ENCODE measurements around the gene LYPD6B. TPM values are rescaled to one million over a fixed set of nuclear protein-coding genes. Genes with fewer than 3 reads are reported as not detected.

LYPD6B gene
- total RNA-seq, 2 experiments from 2014 or later, result not detected

DNA sequence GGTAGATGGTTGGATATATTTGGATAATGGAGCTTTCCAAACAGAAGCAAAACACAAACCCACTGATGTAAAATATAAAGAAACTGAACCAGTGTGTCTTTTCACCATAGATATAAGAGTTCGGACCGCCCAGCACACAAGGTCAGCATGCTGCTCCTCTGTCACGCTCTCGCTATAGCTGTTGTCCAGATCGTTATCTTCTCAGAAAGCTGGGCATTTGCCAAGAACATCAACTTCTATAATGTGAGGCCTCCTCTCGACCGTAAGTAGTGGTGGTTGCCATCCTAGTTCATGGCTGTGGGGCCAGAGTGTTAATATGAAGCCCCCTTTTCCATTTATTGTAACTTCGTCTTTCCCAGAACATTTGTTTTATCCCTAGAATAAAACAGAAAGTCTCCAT is 166.6 kb downstream of the LYPD6B start:
- Mint-ChIP-seq H3K9me3 (no peaks in the 10 kb centered on the region), H3K27ac (no peak overlapping the region), H3K4me1 (ENCODE audit: low read depth) (no peaks in the 10 kb centered on the region), H3K4me3 (no peak overlapping the region), H3K27me3 (peaks cover 2% of the 10 kb centered on the region), H3K36me3 (ENCODE audit: low read depth) (no peaks in the 10 kb centered on the region)
- TF ChIP-seq, protein P1, sequence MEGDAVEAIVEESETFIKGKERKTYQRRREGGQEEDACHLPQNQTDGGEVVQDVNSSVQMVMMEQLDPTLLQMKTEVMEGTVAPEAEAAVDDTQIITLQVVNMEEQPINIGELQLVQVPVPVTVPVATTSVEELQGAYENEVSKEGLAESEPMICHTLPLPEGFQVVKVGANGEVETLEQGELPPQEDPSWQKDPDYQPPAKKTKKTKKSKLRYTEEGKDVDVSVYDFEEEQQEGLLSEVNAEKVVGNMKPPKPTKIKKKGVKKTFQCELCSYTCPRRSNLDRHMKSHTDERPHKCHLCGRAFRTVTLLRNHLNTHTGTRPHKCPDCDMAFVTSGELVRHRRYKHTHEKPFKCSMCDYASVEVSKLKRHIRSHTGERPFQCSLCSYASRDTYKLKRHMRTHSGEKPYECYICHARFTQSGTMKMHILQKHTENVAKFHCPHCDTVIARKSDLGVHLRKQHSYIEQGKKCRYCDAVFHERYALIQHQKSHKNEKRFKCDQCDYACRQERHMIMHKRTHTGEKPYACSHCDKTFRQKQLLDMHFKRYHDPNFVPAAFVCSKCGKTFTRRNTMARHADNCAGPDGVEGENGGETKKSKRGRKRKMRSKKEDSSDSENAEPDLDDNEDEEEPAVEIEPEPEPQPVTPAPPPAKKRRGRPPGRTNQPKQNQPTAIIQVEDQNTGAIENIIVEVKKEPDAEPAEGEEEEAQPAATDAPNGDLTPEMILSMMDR (IDR thresholded peaks at IDR 0.05), result no peak
- no peak for ATAC-seq
- ChIA-PET CTCF (no interaction called here), POLR2A (no interaction called here)
- intact Hi-C loops (cut with micrococcal nuclease), result no loop called here
- no peak for DNase-seq

DNA sequence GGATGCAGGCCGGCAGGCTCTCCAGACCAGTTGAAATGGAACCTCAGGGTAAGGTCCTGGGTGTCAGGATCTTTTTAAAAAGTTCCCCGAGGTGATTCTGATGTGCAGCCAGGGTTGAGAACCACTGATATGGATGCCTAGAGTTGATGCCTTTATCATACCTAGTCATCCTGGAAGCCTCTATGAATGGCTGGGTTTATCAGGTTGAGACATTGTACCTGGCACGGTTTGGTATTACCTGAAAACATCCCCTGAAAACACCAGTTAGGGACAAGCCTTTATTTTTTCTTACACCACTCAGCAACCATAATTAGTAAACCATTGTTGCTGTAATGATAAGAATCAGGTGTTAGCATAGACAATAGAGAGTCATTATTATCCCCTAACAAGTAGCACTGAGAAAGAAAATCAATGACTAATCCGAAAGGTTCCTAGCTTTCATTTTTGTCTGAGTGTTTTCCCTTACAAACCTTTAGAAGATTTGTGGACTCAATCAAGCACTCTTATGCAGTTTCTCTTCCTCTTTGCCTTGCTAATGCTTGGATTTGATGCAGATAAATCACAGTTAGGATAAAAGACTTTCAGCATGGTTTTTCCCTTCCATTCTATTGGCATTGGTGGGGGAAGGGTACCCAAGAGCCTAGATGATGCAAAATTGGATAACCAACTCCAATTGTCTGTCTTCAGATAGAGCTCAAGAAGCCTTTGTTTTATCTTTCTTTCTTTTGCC is 175.4 kb downstream of the LYPD6B start:
- ChIA-PET POLR2A (no interaction called here), CTCF (interaction anchor here (0.9 kb wide), 1 partner anchor 173 kb away, joined by 3 read pairs; no protein-coding TSS in a partner anchor)
- Mint-ChIP-seq H3K27ac (no peak overlapping the region), H3K9me3 (no peaks in the 10 kb centered on the region), H3K4me1 (ENCODE audit: low read depth) (no peaks in the 10 kb centered on the region), H3K36me3 (ENCODE audit: low read depth) (no peaks in the 10 kb centered on the region), H3K27me3 (peaks cover 6% of the 10 kb centered on the region), H3K4me3 (no peak overlapping the region)
- TF ChIP-seq, protein P1 (IDR thresholded peaks at IDR 0.05), result no peak
- no peak for DNase-seq
- intact Hi-C loops (cut with micrococcal nuclease), result no loop called here
- ATAC-seq, result no peak

DNA sequence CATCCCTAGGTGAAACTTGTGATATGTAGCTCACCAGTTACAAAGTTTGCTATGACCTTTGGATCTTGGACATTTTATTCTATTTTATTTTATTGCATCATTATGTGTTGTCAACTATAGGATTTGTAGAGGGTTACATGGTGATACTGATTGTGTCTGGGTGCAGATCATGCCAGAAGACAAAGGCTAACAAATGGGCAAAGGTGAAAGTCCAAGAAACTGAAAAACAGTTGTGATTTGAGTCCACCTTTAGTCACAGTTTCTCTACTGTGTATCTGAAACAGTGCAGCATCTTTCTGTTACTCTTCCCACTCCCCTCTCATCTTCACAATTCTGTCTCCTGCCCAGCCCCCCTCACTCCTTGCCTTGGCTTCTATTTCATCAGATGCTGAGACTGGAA is 180.0 kb downstream of the LYPD6B start:
- Mint-ChIP-seq H3K36me3 (ENCODE audit: low read depth) (no peaks in the 10 kb centered on the region), H3K4me1 (ENCODE audit: low read depth) (no peaks in the 10 kb centered on the region), H3K4me3 (no peak overlapping the region), H3K9me3 (no peaks in the 10 kb centered on the region), H3K27me3 (peaks cover 3% of the 10 kb centered on the region), H3K27ac (no peak overlapping the region)
- DNase-seq, result no peak
- ChIA-PET POLR2A (no interaction called here), CTCF (no interaction called here)
- no peak for ATAC-seq
- TF ChIP-seq, protein P1 (IDR thresholded peaks at IDR 0.05), result no peak
- intact Hi-C loops (cut with micrococcal nuclease), result no loop called here

DNA sequence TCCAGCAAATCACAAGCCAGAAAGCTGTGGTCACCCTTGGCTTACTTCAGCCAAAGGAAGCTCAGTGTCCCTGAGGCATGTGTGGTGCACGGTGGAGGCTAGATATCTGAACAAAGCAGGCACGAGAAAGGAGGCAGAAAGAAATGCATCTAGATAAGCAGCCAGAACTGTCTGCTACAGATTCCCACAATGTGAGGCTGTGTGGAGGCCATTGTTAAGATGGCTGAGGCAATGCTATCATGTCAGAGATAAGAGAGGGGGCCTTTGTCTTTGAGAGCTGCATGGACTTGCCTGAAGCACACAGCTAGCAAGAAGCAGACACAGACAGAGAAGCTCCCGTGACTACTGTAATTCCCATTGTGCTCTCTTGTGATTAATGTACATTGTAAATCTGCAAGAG is 181.4 kb downstream of the LYPD6B start:
- POLR2A ChIA-PET, result no interaction called here

DNA sequence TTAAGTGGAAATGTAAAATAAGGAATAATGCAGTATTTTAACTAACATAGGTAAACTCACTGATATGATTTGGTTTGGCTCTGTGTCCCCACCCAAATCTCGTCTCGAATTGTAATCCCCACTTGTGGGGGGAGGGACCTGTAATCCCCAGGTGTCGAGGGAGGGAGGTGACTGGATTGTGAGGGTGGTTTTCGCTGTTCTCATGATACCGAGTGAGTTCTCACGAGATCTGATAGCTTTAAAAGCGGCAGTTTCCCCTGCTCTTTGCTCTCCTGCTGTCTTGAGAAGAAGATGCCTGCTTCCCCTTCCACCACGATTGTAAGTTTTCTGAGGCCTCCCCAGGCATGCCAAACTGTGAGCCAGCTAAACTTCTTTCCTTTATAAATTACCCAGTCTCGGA is 182.5 kb downstream of the LYPD6B start:
- DNase-seq (no peak), ATAC-seq (no peak)
- H3K4me3 Mint-ChIP-seq, result no peak overlapping the region
- no peaks in the 10 kb centered on the region for H3K4me1 Mint-ChIP-seq (ENCODE audit: low read depth)
- TF ChIP-seq, protein P1 (IDR thresholded peaks at IDR 0.05), result no peak
- H3K9me3 Mint-ChIP-seq, result no peaks in the 10 kb centered on the region
- POLR2A ChIA-PET, result no interaction called here
- CTCF ChIA-PET, result no interaction called here
- no peaks in the 10 kb centered on the region for H3K36me3 Mint-ChIP-seq (ENCODE audit: low read depth)
- H3K27ac Mint-ChIP-seq, result no peak overlapping the region
- intact Hi-C loops (cut with micrococcal nuclease), result no loop called here
- no peaks in the 10 kb centered on the region for H3K27me3 Mint-ChIP-seq

More for the DNA sequence above, 181.4 kb downstream of the LYPD6B start:
- ATAC-seq, result no peak
- no peak for DNase-seq
- Mint-ChIP-seq H3K4me3 (no peak overlapping the region), H3K4me1 (ENCODE audit: low read depth) (no peaks in the 10 kb centered on the region), H3K36me3 (ENCODE audit: low read depth) (no peaks in the 10 kb centered on the region), H3K27me3 (no peaks in the 10 kb centered on the region), H3K9me3 (no peaks in the 10 kb centered on the region), H3K27ac (no peak overlapping the region)
- TF ChIP-seq, protein P1 (IDR thresholded peaks at IDR 0.05), result no peak
- intact Hi-C loops (cut with micrococcal nuclease), result no loop called here
- CTCF ChIA-PET, result no interaction called here

Measured in activated CD8-positive, alpha-beta T cell treated with anti-CD3 and anti-CD28 coated beads for 36 hours (primary cell).